GM21515 (cell line): ENCODE measurements around the gene BSG.
A peak's percentile ranks its signal among the peaks of the same experiment; 100 is the strongest.

Experiments used
- ATAC-seq: cut with Tn5 transposase; IDR thresholded peaks from one replicate; pipeline ENCODE4 v1.9.1; 2021; ENCODE audit not compliant: unreplicated experiment

Gene BSG

GRCh38 chr19:570937-571565 lies 1.3 kb upstream of the BSG start:
- ATAC-seq, result no peak

GRCh38 chr19:571566-571974 lies 826 bp upstream of the BSG start:
- ATAC-seq, result no peak

- peak; percentile 11 for ATAC-seq
These were observed 535 bp downstream of the BSG start for GRCh38 chr19:572743-573518.

- ATAC-seq, result no peak
These were observed 1.1 kb downstream of the BSG start for GRCh38 chr19:573519-573825.

- no peak for ATAC-seq
These were observed 2.5 kb downstream of the BSG start for GRCh38 chr19:574658-575526.

- ATAC-seq, result no peak
These were observed 3.4 kb downstream of the BSG start for GRCh38 chr19:575527-576506.

- ATAC-seq, result no peak
These were observed 4.5 kb downstream of the BSG start for GRCh38 chr19:576768-577438.

- ATAC-seq, result no peak
These were observed 5.3 kb downstream of the BSG start for GRCh38 chr19:577439-578392.

- ATAC-seq, result no peak
These were observed 6.9 kb downstream of the BSG start for GRCh38 chr19:579111-579841.

- ATAC-seq, result no peak
These were observed 7.4 kb downstream of the BSG start for GRCh38 chr19:579842-580155.

- no peak for ATAC-seq
These were observed 8.0 kb downstream of the BSG start for GRCh38 chr19:580274-580835.

GRCh38 chr19:581399-582111 lies 9.2 kb downstream of the BSG start:
- no peak for ATAC-seq

- no peak for ATAC-seq
These were observed 10.3 kb downstream of the BSG start for GRCh38 chr19:582497-583197.

GRCh38 chr19:583198-583967 lies 11.0 kb downstream of the BSG start:
- no peak for ATAC-seq

- ATAC-seq, result no peak
These were observed 11.5 kb downstream of the BSG start for GRCh38 chr19:583968-584239.

GRCh38 chr19:584240-585001 lies 12.0 kb downstream of the BSG start:
- ATAC-seq, result no peak
